Transverse colon (tissue), 4 donors: Measurements from ENCODE around the gene CDH18. TPM values are rescaled to one million over a fixed set of nuclear protein-coding genes. Genes with fewer than 3 reads are reported as not detected.

Experiments used
- DNase-seq: peaks from one replicate; pipeline ENCODE4 v3.0.0-alpha.2; 2019
- H3K27ac ChIP-seq, 4 donors: fragments of 200-600 bp; sonication (generic); 2 replicates each; pipeline ENCODE4 v1.5.1; 2016 to 2018; ENCODE audit warnings: inconsistent platforms in 4 of 4
- H3K27me3 ChIP-seq: fragments of 200-600 bp; sonication (generic); 2 replicates; pipeline ENCODE4 v1.5.1; 2017; ENCODE audit warnings: inconsistent platforms
- H3K36me3 ChIP-seq, 4 donors: fragments of 200-600 bp; sonication (generic); 2 replicates each; pipeline ENCODE4 v1.5.1; 2017 to 2019; ENCODE audit warnings: inconsistent platforms in 4 of 4
- H3K4me1 ChIP-seq, 4 donors: fragments of 200-600 bp; sonication (generic); 2 replicates each; pipeline ENCODE4 v1.5.1; 2017 to 2020; ENCODE audit warnings: inconsistent platforms in 4 of 4
- H3K4me3 ChIP-seq, 4 donors: fragments of 200-600 bp; sonication (generic); 1 replicate in 1 of 4; 2 replicates in 3 of 4; pipeline versions ENCODE4 v1.5.1 to v1.6.1; 2017 to 2019; ENCODE audit warnings: inconsistent platforms in 4 of 4
- H3K9me3 ChIP-seq, 2 donors: fragments of 200-600 bp; sonication (generic); 2 replicates each; pipeline ENCODE4 v1.5.1; 2017 to 2019; ENCODE audit warnings: inconsistent platforms in 2 of 2
- CTCF ChIP-seq, 5 experiments: fragments of 200-600 bp in 3 of 5; fragments of 450-650 bp in 2 of 5; sonication (generic) in 3 of 5; IDR thresholded peaks; 1 replicate in 2 of 5; 2 replicates in 3 of 5; pipeline ENCODE4 v1.5.1; 2016 to 2017; ENCODE audit warnings: antibody characterized with exemption in 5 of 5, inconsistent platforms in 3 of 5, mild to moderate bottlenecking in 2 of 5, moderate library complexity in 1 of 5
- EP300 ChIP-seq: sonication (generic); formaldehyde crosslinking; IDR thresholded peaks from one replicate; pipeline ENCODE4 v1.6.1; 2017; ENCODE audit warnings: antibody characterized with exemption, low read depth
- POLR2A ChIP-seq: fragments of 450-650 bp; IDR thresholded peaks from one replicate; pipeline ENCODE4 v1.6.1; 2016; ENCODE audit warnings: antibody characterized with exemption, mild to moderate bottlenecking, moderate library complexity
- POLR2AphosphoS5 ChIP-seq, 3 donors: sonication (generic); formaldehyde crosslinking; IDR thresholded peaks; one replicate each; pipeline ENCODE4 v1.6.1; 2016; ENCODE audit warnings: antibody characterized with exemption in 3 of 3
- WGBS, 2 donors: methylation state at CpG; one replicate each; pipeline ENCODE4 v1.1.5; 2018; ENCODE audit warnings: low coverage in 1 of 2; 5-methylcytosine and 5-hydroxymethylcytosine counted together
- in situ Hi-C, 4 donors: fragments of 200-750 bp; cut with MboI; loops; one replicate each; pipeline versions ENCODE4 v1.15.0 to v1.15.1; 2017; ENCODE audit warnings: low sequenced_read_pairs in 3 of 4, low pct_ligation_motif_present in 1 of 4, low pct_unique_long_range_greater_than_20kb in 1 of 4
- intact Hi-C: fragments of 100-400 bp; cut with DNase I; formaldehyde crosslinking; loops from one replicate; pipeline ENCODE4 v1.15.1; 2023; ENCODE audit warnings: low total_unique reads
- total RNA-seq, 4 donors: library from RNA; depleted of rRNA; stranded (reverse); fragments of >200 nt; gene quantifications; one replicate each; pipeline ENCODE4 v1.1.0, GENCODE V29; 2016

CDH18 gene
- total RNA-seq, 4 donors from 2014 or later, result not detected

GRCh38 chr5:19630876-19631275 lies 357.1 kb downstream of the CDH18 start:
- no peak for TF ChIP-seq POLR2A
- TF ChIP-seq CTCF (IDR thresholded peaks at IDR 0.05), result no peak
- TF ChIP-seq POLR2AphosphoS5 (IDR thresholded peaks at IDR 0.05), result no peak
- TF ChIP-seq EP300, result no peak
- WGBS, 2 donors, result 78% methylated on average over 2 of the region's 2 CpGs
- no peaks in the 10 kb centered on the region for H3K9me3 ChIP-seq
- no peaks in the 10 kb centered on the region for H3K36me3 ChIP-seq
- DNase-seq, result no peak
- H3K27ac ChIP-seq, result no peak overlapping the region
- in situ Hi-C loops (no loop called here), intact Hi-C loops (no loop called here)
- H3K27me3 ChIP-seq, result no peaks in the 10 kb centered on the region
- H3K4me3 ChIP-seq, result no peak overlapping the region
- H3K4me1 ChIP-seq, result no peaks in the 10 kb centered on the region

- no peak overlapping the region for H3K27ac ChIP-seq
- no peaks in the 10 kb centered on the region for H3K9me3 ChIP-seq
- 70 to 93% methylated on average over 2 of the region's 2 CpGs for whole genome bisulfite sequencing, 2 donors
- no peak for DNase-seq
- H3K36me3 ChIP-seq, result no peaks in the 10 kb centered on the region
- H3K4me3 ChIP-seq, result no peak overlapping the region
- H3K4me1 ChIP-seq, result no peaks in the 10 kb centered on the region
- TF ChIP-seq POLR2AphosphoS5 (IDR thresholded peaks at IDR 0.05) (no peak), CTCF (IDR thresholded peaks at IDR 0.05) (no peak), POLR2A (no peak), EP300 (no peak)
- in situ Hi-C loops, result no loop called here
- intact Hi-C loops, result no loop called here
- H3K27me3 ChIP-seq, result no peaks in the 10 kb centered on the region
These were observed 361.8 kb downstream of the CDH18 start for GRCh38 chr5:19626211-19626610.

GRCh38 chr5:19625562-19625961 lies 362.4 kb downstream of the CDH18 start:
- TF ChIP-seq POLR2AphosphoS5 (IDR thresholded peaks at IDR 0.05), result no peak
- no peak for TF ChIP-seq EP300
- TF ChIP-seq POLR2A, result no peak
- in situ Hi-C loops (no loop called here), intact Hi-C loops (no loop called here)
- no peaks in the 10 kb centered on the region for H3K9me3 ChIP-seq
- no peak overlapping the region for H3K4me3 ChIP-seq
- 58 to 61% methylated on average over 3 of the region's 3 CpGs for WGBS, 2 donors
- no peak for DNase-seq
- H3K27me3 ChIP-seq, result no peaks in the 10 kb centered on the region
- no peak overlapping the region for H3K27ac ChIP-seq
- no peaks in the 10 kb centered on the region for H3K4me1 ChIP-seq
- no peaks in the 10 kb centered on the region for H3K36me3 ChIP-seq

- TF ChIP-seq EP300, result no peak
- TF ChIP-seq CTCF (IDR thresholded peaks at IDR 0.05), result no peak
- no peak for TF ChIP-seq POLR2A
- TF ChIP-seq POLR2AphosphoS5 (IDR thresholded peaks at IDR 0.05), result no peak
- no peaks in the 10 kb centered on the region for H3K36me3 ChIP-seq
- in situ Hi-C loops (no loop called here), intact Hi-C loops (no loop called here)
- no peak for DNase-seq
- no peak overlapping the region for H3K4me3 ChIP-seq
- H3K27ac ChIP-seq, result no peak overlapping the region
- no peaks in the 10 kb centered on the region for H3K27me3 ChIP-seq
- WGBS, 2 donors, result 71 to 84% methylated on average over 2 of the region's 2 CpGs
- no peaks in the 10 kb centered on the region for H3K4me1 ChIP-seq
- peaks cover 0 to 5% of the 10 kb centered on the region in 2 donors for H3K9me3 ChIP-seq
These were observed 368.4 kb downstream of the CDH18 start for GRCh38 chr5:19619571-19619970.

GRCh38 chr5:19616701-19617215 lies 371.2 kb downstream of the CDH18 start:
- H3K27me3 ChIP-seq, result no peaks in the 10 kb centered on the region
- no peak for DNase-seq
- no peak overlapping the region for H3K4me3 ChIP-seq
- H3K4me1 ChIP-seq, result no peaks in the 10 kb centered on the region
- intact Hi-C loops, result no loop called here
- 68 to 72% methylated on average over 4 of the region's 4 CpGs for WGBS, 2 donors
- peaks cover 0 to 5% of the 10 kb centered on the region in 2 donors for H3K9me3 ChIP-seq
- H3K27ac ChIP-seq, result no peak overlapping the region
- no peaks in the 10 kb centered on the region for H3K36me3 ChIP-seq
- TF ChIP-seq POLR2A, result no peak
- TF ChIP-seq EP300, result no peak
- no peak for TF ChIP-seq CTCF (IDR thresholded peaks at IDR 0.05)
- TF ChIP-seq POLR2AphosphoS5 (IDR thresholded peaks at IDR 0.05), result no peak
- in situ Hi-C loops, result no loop called here
